Activated CD4-positive, alpha-beta T cell treated with anti-CD3 and anti-CD28 coated beads, Interleukin-2, amount 50 U/mL, for 48 hours (primary cell): ENCODE measurements around the gene QARS1.

Experiments used
- DNase-seq, 2 experiments: peaks; one replicate each; pipeline ENCODE4 v3.0.0-alpha.2; 2020

QARS1 gene

GRCh38 chr3:49120096-49120437 is 15.5 kb upstream of the QARS1 start:
- DNase-seq: no peak

- DNase-seq: no peak
Observed at GRCh38 chr3:49119439-49119838, 14.9 kb upstream of the QARS1 start.

GRCh38 chr3:49119036-49119435 is 14.5 kb upstream of the QARS1 start:
- no peak for DNase-seq

DNA sequence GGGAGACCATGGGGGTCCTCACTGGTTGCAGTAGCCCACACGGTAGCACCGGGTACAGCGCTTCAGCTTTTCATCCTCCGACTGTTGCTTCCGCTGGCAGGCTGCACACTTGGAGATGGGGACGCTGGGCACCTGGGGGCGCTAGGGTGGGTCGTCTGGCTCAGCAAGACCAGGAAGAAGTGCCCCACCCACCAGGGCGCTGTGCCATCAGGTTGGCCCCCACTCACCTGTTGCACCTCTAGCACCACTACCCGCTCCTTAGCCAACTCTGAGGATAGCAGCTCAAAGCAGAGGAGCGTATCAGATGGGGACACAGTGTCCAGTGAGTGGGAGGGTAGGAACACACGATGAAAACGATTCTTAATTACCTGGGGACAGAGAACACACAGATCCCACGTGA is 7.7 kb upstream of the QARS1 start:
- DNase-seq: no peak

DNA sequence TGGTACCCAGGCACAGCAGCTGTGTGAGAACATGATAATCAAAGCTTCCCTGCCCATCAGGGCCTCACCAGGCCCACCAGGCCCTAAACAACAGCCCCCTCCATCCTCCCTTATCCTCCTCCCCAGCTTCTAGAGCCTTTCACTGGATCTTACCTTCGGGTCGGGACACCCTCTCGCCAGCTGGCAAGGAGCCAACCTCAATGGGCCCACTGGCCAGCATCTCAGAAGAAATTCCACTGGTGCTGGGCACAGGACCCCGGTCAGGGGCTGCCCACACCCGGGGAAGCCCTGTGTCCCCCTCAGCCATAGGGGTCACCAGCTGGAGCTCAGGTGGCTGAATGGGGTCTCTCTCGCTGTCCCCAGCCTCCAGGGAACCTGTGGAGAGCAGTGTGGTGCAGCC is 6.8 kb upstream of the QARS1 start:
- DNase-seq: no peak

- no peak for DNase-seq
Observed at GRCh38 chr3:49110780-49111179, 6.2 kb upstream of the QARS1 start.

- no peak for DNase-seq
Observed at GRCh38 chr3:49108346-49108745, 3.8 kb upstream of the QARS1 start.

GRCh38 chr3:49104052-49104426 is 518 bp downstream of the QARS1 start:
- no peak for DNase-seq

GRCh38 chr3:49100046-49100615 is 4.4 kb downstream of the QARS1 start:
- DNase-seq: no peak

- DNase-seq: no peak
Observed at GRCh38 chr3:49098910-49099630, 5.5 kb downstream of the QARS1 start.

DNA sequence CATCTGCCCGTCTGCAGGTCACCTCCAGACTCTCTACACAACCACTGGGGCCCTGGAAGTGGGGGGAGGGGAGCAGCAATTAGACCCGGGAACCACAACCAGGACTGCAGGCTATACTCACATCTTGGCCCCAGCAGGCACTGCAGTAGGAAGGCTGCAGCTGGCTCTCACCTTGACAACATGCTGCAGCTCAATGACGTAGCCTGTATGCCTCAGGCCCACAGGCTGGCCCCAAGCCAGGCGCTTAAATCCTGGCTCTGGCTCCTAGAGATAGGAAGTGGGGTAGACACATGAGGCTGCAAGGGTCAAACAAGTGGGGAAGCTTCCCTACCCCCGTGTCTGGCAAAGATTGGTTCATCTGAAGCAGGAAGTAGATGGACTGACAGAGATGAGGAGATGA is 6.1 kb downstream of the QARS1 start:
- DNase-seq: no peak

DNA sequence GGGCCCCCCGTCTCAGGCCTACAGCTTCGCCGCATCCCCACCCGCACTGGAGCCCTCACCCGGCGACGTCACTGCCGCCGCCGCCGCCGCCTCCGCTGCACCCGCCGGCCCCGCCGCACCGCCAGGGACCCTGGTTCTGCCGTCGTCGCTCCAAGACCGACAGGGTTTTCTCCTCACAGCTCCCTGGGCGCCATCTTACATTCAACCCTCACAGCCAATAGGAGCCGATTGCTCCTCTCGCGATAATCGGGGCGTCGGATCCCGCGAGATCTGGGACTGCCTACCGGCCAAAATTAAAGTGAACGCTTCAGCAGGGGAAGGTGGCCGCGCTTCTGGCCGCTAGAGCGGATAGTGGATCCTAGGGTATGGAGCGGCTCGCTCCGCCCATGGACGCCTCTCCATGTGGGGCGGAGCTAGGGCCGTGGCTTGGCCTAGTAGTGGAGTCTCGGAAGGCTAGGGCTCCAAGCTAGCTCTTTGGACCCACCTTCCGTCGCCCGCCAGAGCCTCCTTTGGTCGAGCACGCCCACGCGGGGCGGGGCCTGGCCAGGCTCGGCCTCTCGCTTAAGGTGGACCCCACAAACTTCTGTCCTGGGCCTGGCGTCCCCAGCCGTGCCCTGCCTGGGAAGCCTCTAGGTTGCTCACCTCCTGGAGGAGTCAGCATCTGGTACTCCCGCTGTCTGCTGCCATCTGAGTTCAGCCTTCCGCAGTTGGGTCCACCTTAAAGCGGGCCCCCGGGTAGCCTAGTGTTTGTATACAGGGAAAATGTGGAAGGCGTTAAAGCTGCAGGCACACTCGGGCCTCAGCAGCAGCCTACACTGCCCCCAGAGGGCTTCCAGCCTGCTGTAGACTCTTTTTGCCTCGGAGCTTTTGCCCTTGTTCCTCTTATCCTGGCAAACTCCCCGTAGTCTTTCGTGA is 10.4 kb downstream of the QARS1 start, which contains the start of gene QRICH1:
QRICH1 (minus strand) TSS at position 219 of the 915 bp plus-strand sequence. CDS start 17,054 bp downstream, outside the sequence.
- DNase-seq: peak; percentile 96 to 97

GRCh38 chr3:49092938-49093852 is 11.4 kb downstream of the QARS1 start:
- DNase-seq: peak; percentile 81 to 86

- no peak for DNase-seq
Observed at GRCh38 chr3:49081429-49081828, 23.1 kb downstream of the QARS1 start.

GRCh38 chr3:49079270-49079669 is 25.3 kb downstream of the QARS1 start:
- DNase-seq: no peak

GRCh38 chr3:49076646-49077045 is 27.9 kb downstream of the QARS1 start:
- no peak for DNase-seq

DNA sequence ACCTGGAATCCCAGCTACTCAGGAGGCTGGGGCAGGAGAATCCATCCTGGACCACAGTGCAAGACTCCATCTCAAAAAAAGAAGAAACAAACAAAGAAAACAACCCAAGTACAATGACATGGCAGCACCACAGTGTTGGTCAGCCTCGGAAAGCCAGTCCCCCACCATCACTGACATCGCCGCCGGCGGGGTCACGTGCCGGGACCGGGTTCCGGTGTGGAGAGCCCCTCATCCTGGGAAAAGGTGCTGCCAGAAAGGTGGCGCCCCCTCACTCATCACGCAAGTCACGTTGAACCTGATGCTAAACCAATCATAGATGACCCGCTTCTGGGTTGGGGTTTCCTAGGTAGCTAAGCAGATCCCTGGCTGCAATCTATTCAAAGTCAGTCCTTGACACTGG is 28.4 kb downstream of the QARS1 start:
- DNase-seq: no peak

DNA sequence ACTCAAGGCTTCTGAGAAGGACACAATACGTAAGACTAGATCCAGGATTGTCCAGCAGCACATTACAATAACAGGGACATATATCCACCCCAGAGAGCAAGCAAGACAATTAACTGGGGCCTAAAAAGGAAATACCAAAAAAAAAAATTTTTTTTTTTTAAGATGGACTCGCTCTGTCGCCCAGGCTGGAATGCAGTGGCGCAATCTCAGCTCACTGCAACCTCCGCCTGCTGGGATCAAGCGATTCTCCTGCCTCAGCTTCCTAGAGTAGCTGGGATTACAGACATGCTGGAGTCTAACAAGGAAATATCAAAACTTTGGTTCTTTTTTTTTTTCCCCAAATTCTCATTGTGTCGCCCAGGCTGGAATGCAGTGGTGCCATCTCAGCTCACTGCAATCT is 46.5 kb downstream of the QARS1 start:
- DNase-seq: no peak

- no peak for DNase-seq
Observed at GRCh38 chr3:49057268-49057667, 47.3 kb downstream of the QARS1 start.

DNA sequence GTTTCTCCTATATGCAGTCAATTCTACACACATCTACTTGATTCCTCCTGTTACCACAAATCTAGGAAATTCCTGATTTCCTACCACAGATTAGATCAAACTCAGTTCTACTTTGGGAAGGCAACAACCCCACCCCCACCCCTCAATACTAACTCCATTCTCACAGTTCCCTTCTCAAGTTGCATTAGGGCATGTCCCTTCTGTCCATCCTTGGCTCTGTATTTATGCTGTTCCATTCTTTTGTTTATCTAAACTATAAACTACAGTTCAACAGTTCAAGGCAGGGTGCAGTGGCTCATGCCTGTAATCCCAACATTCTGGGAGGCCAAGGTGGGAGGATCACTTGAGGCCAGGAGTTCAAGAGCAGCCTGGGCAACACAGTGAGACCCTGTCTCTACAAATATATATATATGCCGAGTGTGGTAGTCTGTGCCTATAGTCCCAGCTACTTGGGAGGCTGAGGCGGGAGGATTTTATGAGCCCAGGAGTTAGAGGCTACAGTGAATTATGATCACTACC is 50.2 kb downstream of the QARS1 start:
- no peak for DNase-seq

- DNase-seq: no peak
Observed at GRCh38 chr3:49053543-49053942, 51.0 kb downstream of the QARS1 start.
